Astrocyte of the spinal cord (primary cell): ENCODE results near the gene MCU.

Source experiments
- DNase-seq: peaks from one replicate; pipeline ENCODE4 v3.0.0; 2011; ENCODE audit warnings: low read depth, low spot score
- H3K4me3 ChIP-seq: 2 replicates; pipeline ENCODE4 v1.5.1; 2011; ENCODE audit warnings: low read depth, mild to moderate bottlenecking, low read length, moderate library complexity
- CTCF ChIP-seq: IDR thresholded peaks from 2 replicates; pipeline ENCODE4 v1.5.1; 2012; ENCODE audit warnings: low read depth, mild to moderate bottlenecking, low read length, inconsistent platforms
- in situ Hi-C: cut with HindIII; loops from 2 replicates; pipeline ENCODE4 v1.10.0; 2017; ENCODE audit warnings: low sequenced_read_pairs

MCU gene

GRCh38 chr10:72825163-72825562 is 133.2 kb downstream of the MCU start:
- H3K4me3 ChIP-seq = no peak overlapping the region
- TF ChIP-seq CTCF = no peak
- DNase-seq = no peak
- in situ Hi-C loops = no loop called here

GRCh38 chr10:72826346-72826745 is 134.4 kb downstream of the MCU start:
- no peak for DNase-seq
- no peak overlapping the region for H3K4me3 ChIP-seq
- no peak for TF ChIP-seq CTCF
- in situ Hi-C loops = no loop called here

- TF ChIP-seq CTCF = no peak
- in situ Hi-C loops = no loop called here
- no peak for DNase-seq
- H3K4me3 ChIP-seq = no peak overlapping the region
Observed at GRCh38 chr10:72828294-72828693, 136.4 kb downstream of the MCU start.

GRCh38 chr10:72830625-72831024 is 138.7 kb downstream of the MCU start:
- no peak for DNase-seq
- no peak for TF ChIP-seq CTCF
- in situ Hi-C loops = no loop called here
- H3K4me3 ChIP-seq = no peak overlapping the region

- in situ Hi-C loops = no loop called here
- no peak overlapping the region for H3K4me3 ChIP-seq
- DNase-seq = no peak
- TF ChIP-seq CTCF = no peak
Observed at GRCh38 chr10:72831696-72832409, 139.9 kb downstream of the MCU start.

GRCh38 chr10:72832701-72833100 is 140.8 kb downstream of the MCU start:
- H3K4me3 ChIP-seq = no peak overlapping the region
- DNase-seq = peak; percentile 61
- in situ Hi-C loops = no loop called here
- no peak for TF ChIP-seq CTCF
